HL-60 (cell line): ENCODE results near the gene LSAMP.

Source experiments
- DNase-seq, 2 experiments: peaks; one replicate each; pipeline ENCODE4 v3.0.0-alpha.2; 2010 to 2020; ENCODE audit warnings: low read depth in 1 of 2, low spot score in 1 of 2
- H3K27ac ChIP-seq: fragments of 250-450 bp; sonication (Bioruptor Pico); replicated peaks from 2 replicates; pipeline ENCODE4 v1.5.1; 2020; ENCODE audit warnings: mild to moderate bottlenecking, moderate library complexity
- H3K27me3 ChIP-seq: fragments of 250-450 bp; sonication (Bioruptor Pico); 2 replicates; pipeline ENCODE4 v1.5.1; 2021; ENCODE audit warnings: mild to moderate bottlenecking, moderate library complexity; ENCODE audit not compliant: insufficient read depth, poor library complexity, severe bottlenecking
- H3K4me3 ChIP-seq: replicated peaks from 2 replicates; pipeline ENCODE4 v1.5.1; 2011; ENCODE audit warnings: mild to moderate bottlenecking, control low read depth, low read length; ENCODE audit not compliant: insufficient read depth
- CTCF ChIP-seq: IDR thresholded peaks from one replicate; pipeline ENCODE4 v1.5.1; 2011; ENCODE audit warnings: low read length, control low read depth, inconsistent platforms; ENCODE audit not compliant: insufficient read depth
- GABPA ChIP-seq: IDR thresholded peaks from 2 replicates; pipeline ENCODE4 v1.6.1; 2012; ENCODE audit warnings: low read depth
- POLR2AphosphoS5 ChIP-seq: IDR thresholded peaks from 2 replicates; pipeline ENCODE4 v1.6.1; 2012; ENCODE audit warnings: low read depth
- REST ChIP-seq: IDR thresholded peaks from 2 replicates; pipeline ENCODE4 v1.6.1; 2012; ENCODE audit warnings: low read depth; ENCODE audit not compliant: insufficient replicate concordance
- SPI1 ChIP-seq: IDR thresholded peaks from 2 replicates; pipeline ENCODE4 v1.6.1; 2012; ENCODE audit warnings: low read depth, mild to moderate bottlenecking, borderline replicate concordance

The LSAMP gene

GRCh38 chr3:116053017-116053416 lies 392.3 kb downstream of the LSAMP start:
- no peak overlapping the region for H3K4me3 ChIP-seq
- no peak overlapping the region for H3K27ac ChIP-seq
- DNase-seq: no peak
- H3K27me3 ChIP-seq: no peaks in the 10 kb centered on the region
- TF ChIP-seq CTCF: no peak
- no peak for TF ChIP-seq SPI1
- TF ChIP-seq REST: no peak
- TF ChIP-seq POLR2AphosphoS5: no peak
- TF ChIP-seq GABPA: no peak

- Histone ChIP-seq H3K27me3 (no peaks in the 10 kb centered on the region), H3K4me3 (no peak overlapping the region), H3K27ac (no peak overlapping the region)
- no peak for DNase-seq
- TF ChIP-seq REST: no peak
- no peak for TF ChIP-seq SPI1
- no peak for TF ChIP-seq CTCF
- TF ChIP-seq GABPA: no peak
- no peak for TF ChIP-seq POLR2AphosphoS5
These were observed 392.7 kb downstream of the LSAMP start for GRCh38 chr3:116052602-116053001.

GRCh38 chr3:116051586-116051985 lies 393.7 kb downstream of the LSAMP start:
- DNase-seq: no peak
- Histone ChIP-seq H3K27ac (no peak overlapping the region), H3K4me3 (no peak overlapping the region), H3K27me3 (no peaks in the 10 kb centered on the region)
- no peak for TF ChIP-seq POLR2AphosphoS5
- TF ChIP-seq REST: no peak
- TF ChIP-seq CTCF: no peak
- TF ChIP-seq GABPA: no peak
- no peak for TF ChIP-seq SPI1
